SU-DHL-6 (cell line): Measurements from ENCODE around the gene MIF.

Experiments used
- H2AFZ ChIP-seq: fragments of 200-600 bp; sonication (generic); 2 replicates; pipeline ENCODE4 v1.6.1; 2014; ENCODE audit warnings: low read depth, mild to moderate bottlenecking, moderate library complexity, mixed read lengths, antibody characterized with exemption, low read length; ENCODE audit not compliant: severe bottlenecking
- H3F3A ChIP-seq: fragments of 200-600 bp; shearing (Covaris generic); 2 replicates; pipeline ENCODE4 v1.6.0; 2016; ENCODE audit warnings: antibody characterized with exemption, mild to moderate bottlenecking; ENCODE audit not compliant: insufficient read depth
- H3K27ac ChIP-seq: fragments of 200-600 bp; sonication (generic); 2 replicates; pipeline ENCODE4 v1.5.1; 2016; ENCODE audit warnings: low read depth, mild to moderate bottlenecking, low read length, moderate library complexity, mixed read lengths
- H3K27me3 ChIP-seq: fragments of 200-600 bp; sonication (generic), shearing (Covaris generic); 2 replicates; pipeline ENCODE4 v1.6.0; 2014; ENCODE audit warnings: mild to moderate bottlenecking, low read length
- H3K36me3 ChIP-seq: fragments of 200-600 bp; sonication (generic); 2 replicates; pipeline ENCODE4 v1.6.1; 2014; ENCODE audit warnings: mild to moderate bottlenecking, low read length, mixed read lengths
- H3K4me2 ChIP-seq: fragments of 300-600, 200-600 bp; shearing (Covaris generic), sonication (generic); 2 replicates; pipeline ENCODE4 v1.6.0; 2014; ENCODE audit warnings: low read length, low read depth, mild to moderate bottlenecking; ENCODE audit not compliant: poor library complexity, severe bottlenecking
- H3K4me3 ChIP-seq: fragments of 200-600 bp; sonication (generic); 2 replicates; pipeline ENCODE4 v1.5.1; 2014; ENCODE audit warnings: antibody characterized with exemption, low read length, mild to moderate bottlenecking, mixed read lengths; ENCODE audit not compliant: insufficient read depth, poor library complexity, severe bottlenecking
- H3K79me2 ChIP-seq: fragments of 200-600 bp; sonication (generic); 2 replicates; pipeline ENCODE4 v1.6.1; 2014; ENCODE audit warnings: mild to moderate bottlenecking, low read length, moderate library complexity; ENCODE audit not compliant: insufficient read depth
- H3K9ac ChIP-seq: fragments of 200-600 bp; sonication (generic); 2 replicates; pipeline ENCODE4 v1.7.0; 2014; ENCODE audit warnings: mild to moderate bottlenecking, low read length
- H3K9me2 ChIP-seq: fragments of 200-600 bp; sonication (generic); replicated peaks from 2 replicates; pipeline ENCODE4 v1.6.1; 2014; ENCODE audit warnings: low read length; ENCODE audit not compliant: insufficient read depth
- H3K9me3 ChIP-seq: fragments of 200-600 bp; sonication (generic); 2 replicates; pipeline ENCODE4 v1.6.1; 2014; ENCODE audit warnings: low read length, mixed read lengths; ENCODE audit not compliant: insufficient read depth
- H4K20me1 ChIP-seq: fragments of 200-600 bp; sonication (generic); 2 replicates; pipeline ENCODE4 v1.6.1; 2014; ENCODE audit warnings: low read depth, mild to moderate bottlenecking, antibody characterized with exemption, low read length, moderate library complexity, mixed read lengths
- EZH2phosphoT487 ChIP-seq: fragments of 200-600 bp; sonication (generic), shearing (Covaris generic); conservative IDR thresholded peaks from 2 replicates; pipeline ENCODE4 v1.6.1; 2018; ENCODE audit warnings: mild to moderate bottlenecking, antibody characterized with exemption, low read length, moderate library complexity, mixed read lengths
- TF ChIP-seq, protein P1 (sequence below): fragments of 200-600 bp; sonication (generic); IDR thresholded peaks from one replicate; pipeline ENCODE4 v1.5.1; 2017; ENCODE audit warnings: antibody characterized with exemption, mild to moderate bottlenecking, low read length, moderate library complexity; ENCODE audit not compliant: insufficient read depth, poor library complexity, severe bottlenecking

MIF gene

DNA sequence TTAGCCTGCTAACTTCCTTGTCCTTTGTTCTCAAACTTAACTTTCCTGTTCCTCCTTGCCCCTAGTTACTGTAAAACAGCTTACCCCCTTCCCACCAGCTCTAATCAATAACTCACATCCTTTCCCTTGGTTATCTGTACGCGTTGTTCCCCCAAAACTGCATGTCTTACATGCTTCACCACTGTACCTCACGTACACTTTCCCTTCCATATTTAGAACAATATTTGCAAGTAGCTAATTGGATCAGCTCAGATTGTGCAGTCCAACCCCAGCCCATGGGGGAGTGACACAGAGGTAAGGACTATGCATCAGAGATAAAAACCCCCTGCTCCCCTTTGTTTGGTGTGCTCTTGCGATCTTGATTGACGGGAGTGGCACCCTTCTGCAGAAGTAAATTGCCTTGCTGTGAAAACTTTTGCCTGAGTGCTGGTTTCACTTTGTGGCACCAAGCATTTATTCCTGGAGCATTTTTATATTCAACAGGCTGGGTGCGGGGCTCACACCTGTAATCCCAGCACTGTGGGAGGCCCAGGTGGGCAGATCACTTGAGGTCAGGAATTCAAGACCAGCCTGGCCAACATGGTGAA lies 30.9 kb downstream of the MIF start:
- no peak overlapping the region for H2AFZ ChIP-seq
- no peak overlapping the region for H3K4me2 ChIP-seq
- H3K79me2 ChIP-seq: no peaks in the 10 kb centered on the region
- H3K27ac ChIP-seq: no peak overlapping the region
- peaks cover 14% of the 10 kb centered on the region; the same call in 1 of the 2 replicates for H3K9me3 ChIP-seq
- H3F3A ChIP-seq: no peaks in the 10 kb centered on the region
- H3K9me2 ChIP-seq: no peaks in the 10 kb centered on the region
- no peaks in the 10 kb centered on the region for H4K20me1 ChIP-seq
- no peak overlapping the region for H3K4me3 ChIP-seq
- no peak for TF ChIP-seq EZH2phosphoT487
- TF ChIP-seq, protein P1, sequence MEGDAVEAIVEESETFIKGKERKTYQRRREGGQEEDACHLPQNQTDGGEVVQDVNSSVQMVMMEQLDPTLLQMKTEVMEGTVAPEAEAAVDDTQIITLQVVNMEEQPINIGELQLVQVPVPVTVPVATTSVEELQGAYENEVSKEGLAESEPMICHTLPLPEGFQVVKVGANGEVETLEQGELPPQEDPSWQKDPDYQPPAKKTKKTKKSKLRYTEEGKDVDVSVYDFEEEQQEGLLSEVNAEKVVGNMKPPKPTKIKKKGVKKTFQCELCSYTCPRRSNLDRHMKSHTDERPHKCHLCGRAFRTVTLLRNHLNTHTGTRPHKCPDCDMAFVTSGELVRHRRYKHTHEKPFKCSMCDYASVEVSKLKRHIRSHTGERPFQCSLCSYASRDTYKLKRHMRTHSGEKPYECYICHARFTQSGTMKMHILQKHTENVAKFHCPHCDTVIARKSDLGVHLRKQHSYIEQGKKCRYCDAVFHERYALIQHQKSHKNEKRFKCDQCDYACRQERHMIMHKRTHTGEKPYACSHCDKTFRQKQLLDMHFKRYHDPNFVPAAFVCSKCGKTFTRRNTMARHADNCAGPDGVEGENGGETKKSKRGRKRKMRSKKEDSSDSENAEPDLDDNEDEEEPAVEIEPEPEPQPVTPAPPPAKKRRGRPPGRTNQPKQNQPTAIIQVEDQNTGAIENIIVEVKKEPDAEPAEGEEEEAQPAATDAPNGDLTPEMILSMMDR: no peak
- H3K36me3 ChIP-seq: 0 out of 2 replicates have a peak, but pooled peaks cover 6% of the 10 kb centered on the region
- no peak overlapping the region for H3K9ac ChIP-seq
- no peaks in the 10 kb centered on the region for H3K27me3 ChIP-seq

DNA sequence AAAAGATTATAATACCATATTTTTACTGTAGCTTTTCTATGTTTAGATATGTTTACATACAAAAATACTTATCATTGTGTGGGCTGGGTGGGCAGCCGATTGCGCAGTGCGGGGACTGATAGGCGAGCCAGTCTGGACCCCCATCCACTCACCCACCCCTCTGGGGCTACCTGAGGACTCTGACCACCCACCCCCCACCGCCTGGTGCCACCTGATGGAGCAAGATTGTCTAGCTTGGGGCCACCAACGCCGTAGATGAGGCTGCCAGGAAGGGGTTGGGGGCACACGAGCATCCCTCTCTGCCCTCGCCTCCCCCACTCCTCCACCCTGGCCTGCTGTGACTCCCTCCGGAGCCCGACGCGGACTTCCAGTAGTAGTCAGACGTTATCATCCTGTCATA lies 32.4 kb downstream of the MIF start:
- H3K4me2 ChIP-seq: no peak overlapping the region
- peaks cover 9% of the 10 kb centered on the region; the same call in 1 of the 2 replicates for H3K36me3 ChIP-seq
- H3K9me2 ChIP-seq: no peaks in the 10 kb centered on the region
- H3K79me2 ChIP-seq: no peaks in the 10 kb centered on the region
- no peak overlapping the region for H3K9ac ChIP-seq
- no peak overlapping the region for H3K4me3 ChIP-seq
- H3K27me3 ChIP-seq: no peaks in the 10 kb centered on the region
- H2AFZ ChIP-seq: no peak overlapping the region
- H4K20me1 ChIP-seq: no peaks in the 10 kb centered on the region
- peaks cover 14% of the 10 kb centered on the region; the same call in 1 of the 2 replicates for H3K9me3 ChIP-seq
- TF ChIP-seq EZH2phosphoT487: no peak
- TF ChIP-seq, protein P1: no peak
- no peaks in the 10 kb centered on the region for H3F3A ChIP-seq
- H3K27ac ChIP-seq: no peak overlapping the region

DNA sequence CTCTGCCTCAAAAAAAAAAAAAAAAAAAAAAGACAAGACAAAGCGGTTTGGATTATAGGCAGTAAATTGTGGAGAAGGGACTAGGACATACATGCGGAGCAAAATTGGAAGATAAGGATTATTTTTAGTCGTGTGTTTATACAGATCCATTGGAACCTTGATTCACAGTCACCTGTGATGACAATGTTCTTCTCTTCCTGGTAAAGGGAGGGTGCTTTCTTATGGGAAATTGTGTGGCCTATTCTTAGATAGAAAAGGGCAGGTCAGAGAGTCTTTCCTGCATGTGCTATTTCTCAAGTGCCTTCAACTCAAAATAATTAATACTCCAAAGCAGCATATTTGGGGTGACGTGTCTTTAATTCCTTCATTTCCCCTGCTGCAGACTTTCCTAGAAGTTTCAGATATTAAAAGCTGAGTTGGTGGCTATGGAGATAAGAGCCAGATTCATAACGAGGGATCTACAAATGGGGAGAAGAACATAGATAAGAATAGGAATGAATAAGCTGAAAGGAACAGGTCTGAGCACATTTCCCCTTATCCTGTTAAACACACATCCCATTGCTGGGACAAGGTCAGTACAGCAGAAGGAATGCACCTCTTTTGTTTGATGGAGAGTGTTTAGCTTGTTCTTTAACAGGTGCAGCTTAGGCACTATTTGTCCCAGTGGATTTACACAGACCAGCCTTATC lies 44.3 kb downstream of the MIF start:
- Histone ChIP-seq H3K9me3 (no peaks in the 10 kb centered on the region), H3K4me2 (no peak overlapping the region), H3K36me3 (no peaks in the 10 kb centered on the region), H3K27ac (no peak overlapping the region), H3F3A (no peaks in the 10 kb centered on the region), H3K9ac (no peak overlapping the region), H3K4me3 (no peak overlapping the region), H2AFZ (no peak overlapping the region), H3K9me2 (no peaks in the 10 kb centered on the region), H3K27me3 (no peaks in the 10 kb centered on the region), H4K20me1 (no peaks in the 10 kb centered on the region), H3K79me2 (no peaks in the 10 kb centered on the region)
- TF ChIP-seq EZH2phosphoT487: no peak
- TF ChIP-seq, protein P1: no peak
